GM19023 (cell line): ENCODE measurements around the gene PCDH10.

Experiments used
- ATAC-seq: cut with Tn5 transposase; IDR thresholded peaks from one replicate; pipeline ENCODE4 v1.9.1; 2021; ENCODE audit warnings: mild to moderate bottlenecking, moderate library complexity; ENCODE audit not compliant: unreplicated experiment

The PCDH10 gene

GRCh38 chr4:133148690-133149363 is at the start of gene PCDH10:
Gene PCDH10, plus strand, starts transcription at chr4:133149294. Its CDS starts 847 bp downstream, at chr4:133150141.
- ATAC-seq, result peak; percentile 96

GRCh38 chr4:133102043-133102442 is 47.1 kb upstream of the PCDH10 start:
- ATAC-seq, result no peak

- ATAC-seq, result no peak
These were observed 46.3 kb upstream of the PCDH10 start for GRCh38 chr4:133102612-133103409.

- ATAC-seq, result no peak
These were observed 36.5 kb upstream of the PCDH10 start for GRCh38 chr4:133112641-133113040.

- no peak for ATAC-seq
These were observed 24.3 kb upstream of the PCDH10 start for GRCh38 chr4:133124746-133125145.

- no peak for ATAC-seq
These were observed 21.6 kb upstream of the PCDH10 start for GRCh38 chr4:133127500-133127899.

- ATAC-seq, result no peak
These were observed 19.9 kb upstream of the PCDH10 start for GRCh38 chr4:133129237-133129636.

- ATAC-seq, result no peak
These were observed 18.9 kb upstream of the PCDH10 start for GRCh38 chr4:133130171-133130570.

- ATAC-seq, result no peak
These were observed 17.1 kb upstream of the PCDH10 start for GRCh38 chr4:133131829-133132460.

GRCh38 chr4:133136833-133137232 is 12.3 kb upstream of the PCDH10 start:
- no peak for ATAC-seq

GRCh38 chr4:133137571-133137970 is 11.5 kb upstream of the PCDH10 start:
- ATAC-seq, result no peak

GRCh38 chr4:133143775-133144430 is 5.2 kb upstream of the PCDH10 start:
- ATAC-seq, result no peak

- ATAC-seq, result no peak
These were observed 3.9 kb upstream of the PCDH10 start for GRCh38 chr4:133145241-133145640.

GRCh38 chr4:133145758-133146573 is 3.1 kb upstream of the PCDH10 start:
- ATAC-seq, result no peak

GRCh38 chr4:133146574-133147241 is 2.4 kb upstream of the PCDH10 start:
- no peak for ATAC-seq

GRCh38 chr4:133147286-133147821 is 1.7 kb upstream of the PCDH10 start:
- ATAC-seq, result no peak

GRCh38 chr4:133147921-133148689 is 989 bp upstream of the PCDH10 start:
- ATAC-seq, result no peak

GRCh38 chr4:133149364-133149695 is 236 bp downstream of the PCDH10 start:
- no peak for ATAC-seq

- no peak for ATAC-seq
These were observed 908 bp downstream of the PCDH10 start for GRCh38 chr4:133149932-133150471.
